K562 (cell line): ENCODE results near the gene SLAMF8. TPM values are rescaled to one million over a fixed set of nuclear protein-coding genes. Genes with fewer than 3 reads are reported as not detected.

ENCODE experiments used
- ATAC-seq: fragments of 200-7000 bp; cut with Tn5 transposase; 3 replicates; pipeline ENCODE4 v1.9.1; 2020; ENCODE audit warnings: moderate library complexity
- BruUV-seq: library from RNA; stranded (reverse); fragments of 400-500 nt; replicated peaks from 2 replicates; lab custom pipeline; 2021; lab: Mats Ljungman, UMichigan
- CTCF ChIA-PET: fragments of 300-600 bp; formaldehyde crosslinking; extraction: SDS; loops from one replicate; lab custom pipeline; 2021; ENCODE audit warnings: low intra/inter-chr PET ratio; lab: Yijun Ruan, JAX
- POLR2A ChIA-PET: fragments of 300-600, 350-650 bp; sonication (Branson Sonifier 250); formaldehyde crosslinking; extraction: SDS; loops from one replicate; lab custom pipeline; 2021; ENCODE audit warnings: antibody characterized with exemption, inconsistent platforms; lab: Yijun Ruan, JAX
- DNase-seq, 4 experiments: peaks; one replicate each; pipeline versions ENCODE4 v3.0.0 to v3.0.0-alpha.2; 2011 to 2018; ENCODE audit warnings: low spot score in 3 of 4, mixed read lengths in 3 of 4; ENCODE audit errors: extremely low read depth in 1 of 4
- FAIRE-seq: peaks from 2 replicates; lab custom pipeline; 2011; peaks lifted over from hg19 to GRCh38; lab: Jason Lieb, UNC
- H2AFZ ChIP-seq: 2 replicates; pipeline ENCODE4 v1.6.0; 2011; ENCODE audit warnings: low read depth, low read length, control low read depth, inconsistent platforms
- H3K27ac ChIP-seq: fragments of 200-600 bp; 3 replicates; pipeline ENCODE4 v1.8.0; 2011; ENCODE audit warnings: low read depth, mild to moderate bottlenecking, control low read depth, inconsistent platforms, low read length, moderate library complexity, mixed read lengths; ENCODE audit errors: extremely low read depth
- H3K27me3 ChIP-seq, 2 experiments: fragments of 300-600 bp in 1 of 2; 2 replicates in 1 of 2; 3 replicates in 1 of 2; pipeline versions ENCODE4 v1.6.0 to v1.8.0; 2011; ENCODE audit warnings: inconsistent platforms in 2 of 2, low read length in 2 of 2, mild to moderate bottlenecking in 1 of 2, mixed read lengths in 1 of 2, moderate library complexity in 1 of 2; ENCODE audit not compliant: control insufficient read depth in 2 of 2, insufficient read depth in 2 of 2
- H3K36me3 ChIP-seq: fragments of 300-600 bp; 3 replicates; pipeline ENCODE4 v1.8.0; 2011; ENCODE audit warnings: mild to moderate bottlenecking, low read length, inconsistent platforms; ENCODE audit not compliant: control insufficient read depth, insufficient read depth
- H3K4me1 ChIP-seq, 2 experiments: fragments of 200-600 bp in 1 of 2; replicated peaks in 1 of 2; 2 replicates in 1 of 2; 3 replicates in 1 of 2; pipeline versions ENCODE4 v1.5.1 to v1.8.0; 2011; ENCODE audit warnings: inconsistent platforms in 2 of 2, low read length in 2 of 2, mild to moderate bottlenecking in 1 of 2, mixed read lengths in 1 of 2, moderate library complexity in 1 of 2; ENCODE audit not compliant: control insufficient read depth in 2 of 2, insufficient read depth in 2 of 2
- H3K4me2 ChIP-seq: 2 replicates; pipeline ENCODE4 v1.6.1; 2011; ENCODE audit warnings: low read length, control low read depth, inconsistent platforms, mixed read lengths; ENCODE audit not compliant: insufficient read depth
- H3K4me3 ChIP-seq: fragments of 200-600 bp; sonication (generic), shearing (Covaris generic); 2 replicates; pipeline ENCODE4 v1.5.1; 2016; ENCODE audit warnings: control low read depth, inconsistent platforms
- H3K79me2 ChIP-seq: fragments of 200-600 bp; 3 replicates; pipeline ENCODE4 v1.8.0; 2011; ENCODE audit warnings: low read length, inconsistent platforms; ENCODE audit not compliant: control insufficient read depth, insufficient read depth
- H3K9ac ChIP-seq, 2 experiments: 2 replicates each; pipeline versions ENCODE4 v1.6.0 to v1.6.1; 2011; ENCODE audit warnings: low read depth in 2 of 2, low read length in 2 of 2, control low read depth in 1 of 2, inconsistent platforms in 1 of 2, mild to moderate bottlenecking in 1 of 2, mixed read lengths in 1 of 2; ENCODE audit not compliant: insufficient read depth in 1 of 2
- H3K9me1 ChIP-seq: one replicate; pipeline ENCODE4 v1.6.0; 2011; ENCODE audit warnings: inconsistent platforms, mild to moderate bottlenecking, low read length, moderate library complexity; ENCODE audit not compliant: control insufficient read depth, insufficient read depth
- H3K9me3 ChIP-seq: replicated peaks from 2 replicates; pipeline ENCODE4 v1.5.1; 2011; ENCODE audit warnings: low read depth, low read length, inconsistent platforms; ENCODE audit not compliant: control insufficient read depth, insufficient read depth
- H4K20me1 ChIP-seq: replicated peaks from 2 replicates; pipeline ENCODE4 v1.6.1; 2011; ENCODE audit warnings: low read length, inconsistent platforms, mixed read lengths; ENCODE audit not compliant: control insufficient read depth, insufficient read depth
- COPS2 ChIP-seq: fragments of 450-650 bp; conservative IDR thresholded peaks from 2 replicates; pipeline ENCODE4 v1.6.1; 2016; ENCODE audit warnings: mild to moderate bottlenecking, moderate library complexity
- CSDE1 ChIP-seq, 2 experiments: fragments of 450-650 bp; IDR thresholded peaks; 2 replicates each; pipeline ENCODE4 v1.6.1; 2016; ENCODE audit warnings: mild to moderate bottlenecking in 1 of 2
- FOXK2 ChIP-seq, 2 experiments: fragments of 450-650 bp; IDR thresholded peaks in 1 of 2; conservative IDR thresholded peaks in 1 of 2; 2 replicates each; pipeline ENCODE4 v1.6.1; 2016; ENCODE audit warnings: low read depth in 2 of 2, mild to moderate bottlenecking in 1 of 2
- HDAC1 ChIP-seq, 2 experiments: fragments of 450-650 bp; IDR thresholded peaks; 2 replicates each; pipeline ENCODE4 v1.6.1; 2016 to 2017; ENCODE audit warnings: inconsistent platforms in 1 of 2, mild to moderate bottlenecking in 1 of 2, moderate library complexity in 1 of 2
- KDM4B ChIP-seq, 2 experiments: fragments of 450-650 bp in 1 of 2; sonication (generic) in 1 of 2; IDR thresholded peaks; 2 replicates each; pipeline ENCODE4 v1.6.1; 2016 to 2017; ENCODE audit warnings: borderline replicate concordance in 2 of 2, antibody characterized with exemption in 1 of 2, low read depth in 1 of 2, mild to moderate bottlenecking in 1 of 2
- SIN3B ChIP-seq: fragments of 450-650 bp; IDR thresholded peaks from 2 replicates; pipeline ENCODE4 v1.6.1; 2017; ENCODE audit warnings: low read depth, mild to moderate bottlenecking, moderate library complexity
- STAT6 ChIP-seq: sonication (generic); formaldehyde crosslinking; IDR thresholded peaks from 2 replicates; pipeline ENCODE4 v1.8.1; 2023; ENCODE audit warnings: mild to moderate bottlenecking, missing genetic modification reagents
- ZNF699 ChIP-seq: fragments of 250-450 bp; sonication (Bioruptor Pico); IDR thresholded peaks from 2 replicates; pipeline ENCODE4 v1.8.0; 2021; ENCODE audit warnings: mild to moderate bottlenecking, moderate library complexity; ENCODE audit not compliant: insufficient replicate concordance
- WGBS: fragments of 100-300 bp; shearing (Covaris generic); methylation state at CpG from one replicate; pipeline ENCODE4 v1.1.6; 2016; ENCODE audit warnings: low coverage, mixed read lengths; ENCODE audit not compliant: insufficient coverage; ENCODE audit errors: missing lambda C conversion rate; 5-methylcytosine and 5-hydroxymethylcytosine counted together
- in situ Hi-C: fragments of 300-500 bp; cut with MboI; formaldehyde crosslinking; loops from 4 replicates; pipeline ENCODE4 v1.15.0; 2018; ENCODE audit warnings: inconsistent platforms, mixed read lengths
- intact Hi-C: fragments of 100-400 bp; cut with micrococcal nuclease; formaldehyde crosslinking; loops from 2 replicates; pipeline ENCODE4 v1.14.2; 2022
- polyA plus RNA-seq, 8 experiments: library from polyadenylated mRNA; depleted of rRNA in 4 of 8; stranded (reverse) in 5 of 8; unstranded in 3 of 8; fragments of >200 nt; fragmentation: Nextera tagmentation in 2 of 8; fragmentation: Illumina TruSeq in 1 of 8; extraction: Ambion mirVana in 2 of 8; extraction: Trizol in 1 of 8; gene quantifications; 2 replicates each; pipeline versions ENCODE4 v1.2.1 to v1.2.3, GENCODE V29; 2011 to 2014; ENCODE audit warnings: inconsistent platforms in 1 of 8, missing spikeins in 1 of 8
- total RNA-seq, 7 experiments: library from RNA; depleted of rRNA in 6 of 7; stranded (reverse); fragments of >200 nt in 6 of 7; fragmentation: Illumina TruSeq in 2 of 7; extraction: Trizol in 2 of 7; gene quantifications; 2 replicates each; pipeline versions ENCODE4 v1.2.1 to v1.2.3, GENCODE V29; 2011 to 2021; ENCODE audit warnings: low replicate concordance in 1 of 7

SLAMF8 gene
- total and polyA plus RNA-seq, 9 of the 15 experiments (the other 6 are each of a cell fraction or from before 2014, with no cell fraction given): not detected

- in situ Hi-C loops: no loop called here
- peaks cover 2 to 24% of the 10 kb centered on the region in 2 experiments; a peak in 4 of 5 replicates for H3K27me3 ChIP-seq
- no peak for ATAC-seq
- H3K4me2 ChIP-seq: no peak overlapping the region
- no peaks in the 10 kb centered on the region for H3K36me3 ChIP-seq
- no peaks in the 10 kb centered on the region for H3K9me3 ChIP-seq
- peaks cover 13 to 15% of the 10 kb centered on the region in 2 experiments for H3K4me1 ChIP-seq
- no CpG with 5 or more reads among the region's 1 CpG for WGBS
- H3K27ac ChIP-seq: no peak overlapping the region
- FAIRE-seq: no peak
- no TSS peak for BruUV-seq
- no peaks in the 10 kb centered on the region for H4K20me1 ChIP-seq
- H3K79me2 ChIP-seq: no peaks in the 10 kb centered on the region
- H3K9me1 ChIP-seq: no peaks in the 10 kb centered on the region
- CTCF ChIA-PET: no interaction called here
- no peak overlapping the region for H3K4me3 ChIP-seq
- no peak overlapping the region for H2AFZ ChIP-seq
- intact Hi-C loops: no loop called here
- no peak for DNase-seq
- TF ChIP-seq SIN3B (no peak), FOXK2 (conservative IDR thresholded peaks at IDR 0.05 in 1 of 2, IDR thresholded peaks at IDR 0.05 in 1 of 2; ENCODE audit: low read depth in 2 of 2) (no peak), KDM4B (IDR thresholded peaks at IDR 0.05; ENCODE audit: borderline replicate concordance in 2 of 2, low read depth in 1 of 2) (no peak), COPS2 (no peak), ZNF699 (CRISPR knock-in tag) (no peak), STAT6 (CRISPR knock-in tag) (no peak), HDAC1 (IDR thresholded peaks at IDR 0.05) (no peak), CSDE1 (IDR thresholded peaks at IDR 0.05) (no peak)
- TF ChIP-seq, all 486 proteins: peak for 0
- POLR2A ChIA-PET: interaction anchor here (1.1 kb wide), 1 partner anchor 51 kb away, joined by 3 read pairs; no protein-coding TSS in a partner anchor
- no peak overlapping the region for H3K9ac ChIP-seq
Observed at GRCh38 chr1:159866066-159866465, 39.4 kb downstream of the SLAMF8 start.
